HL-60 (cell line): ENCODE results near the gene CD40LG.

Source experiments
- DNase-seq, 2 experiments: peaks; one replicate each; pipeline ENCODE4 v3.0.0-alpha.2; 2010 to 2020; ENCODE audit warnings: low read depth in 1 of 2, low spot score in 1 of 2
- H3K27ac ChIP-seq: fragments of 250-450 bp; sonication (Bioruptor Pico); replicated peaks from 2 replicates; pipeline ENCODE4 v1.5.1; 2020; ENCODE audit warnings: mild to moderate bottlenecking, moderate library complexity
- H3K27me3 ChIP-seq: fragments of 250-450 bp; sonication (Bioruptor Pico); 2 replicates; pipeline ENCODE4 v1.5.1; 2021; ENCODE audit warnings: mild to moderate bottlenecking, moderate library complexity; ENCODE audit not compliant: insufficient read depth, poor library complexity, severe bottlenecking
- H3K4me3 ChIP-seq: replicated peaks from 2 replicates; pipeline ENCODE4 v1.5.1; 2011; ENCODE audit warnings: mild to moderate bottlenecking, control low read depth, low read length; ENCODE audit not compliant: insufficient read depth
- CTCF ChIP-seq: IDR thresholded peaks from one replicate; pipeline ENCODE4 v1.5.1; 2011; ENCODE audit warnings: low read length, control low read depth, inconsistent platforms; ENCODE audit not compliant: insufficient read depth
- GABPA ChIP-seq: IDR thresholded peaks from 2 replicates; pipeline ENCODE4 v1.6.1; 2012; ENCODE audit warnings: low read depth
- POLR2AphosphoS5 ChIP-seq: IDR thresholded peaks from 2 replicates; pipeline ENCODE4 v1.6.1; 2012; ENCODE audit warnings: low read depth
- REST ChIP-seq: IDR thresholded peaks from 2 replicates; pipeline ENCODE4 v1.6.1; 2012; ENCODE audit warnings: low read depth; ENCODE audit not compliant: insufficient replicate concordance
- SPI1 ChIP-seq: IDR thresholded peaks from 2 replicates; pipeline ENCODE4 v1.6.1; 2012; ENCODE audit warnings: low read depth, mild to moderate bottlenecking, borderline replicate concordance

CD40LG gene

GRCh38 chrX:136620780-136621179 is 27.2 kb upstream of the CD40LG start:
- DNase-seq = no peak
- TF ChIP-seq REST (no peak), POLR2AphosphoS5 (no peak), CTCF (no peak), GABPA (no peak), SPI1 (no peak)
- Histone ChIP-seq H3K4me3 (no peak overlapping the region), H3K27me3 (no peaks in the 10 kb centered on the region), H3K27ac (no peak overlapping the region)

- no peak for TF ChIP-seq REST
- TF ChIP-seq GABPA = no peak
- no peak for TF ChIP-seq CTCF
- no peak for TF ChIP-seq SPI1
- no peak for DNase-seq
- no peak overlapping the region for H3K27ac ChIP-seq
- H3K4me3 ChIP-seq = no peak overlapping the region
- H3K27me3 ChIP-seq = no peaks in the 10 kb centered on the region
Measured at GRCh38 chrX:136622568-136622967, 25.4 kb upstream of the CD40LG start.

GRCh38 chrX:136623396-136623795 is 24.6 kb upstream of the CD40LG start:
- Histone ChIP-seq H3K27ac (no peak overlapping the region), H3K4me3 (no peak overlapping the region), H3K27me3 (no peaks in the 10 kb centered on the region)
- DNase-seq = no peak
- TF ChIP-seq POLR2AphosphoS5 = no peak
- TF ChIP-seq CTCF = no peak
- TF ChIP-seq SPI1 = no peak
- TF ChIP-seq GABPA = no peak
- no peak for TF ChIP-seq REST
